GM13977 (cell line): ENCODE data around the gene COPS6.

ENCODE experiments used
- DNase-seq: peaks from one replicate; pipeline ENCODE4 v3.0.0; 2012; ENCODE audit warnings: low spot score
- in situ Hi-C: fragments of 300-500 bp; cut with MboI; formaldehyde crosslinking; loops from one replicate; pipeline ENCODE4 v1.12.0; 2022; ENCODE audit warnings: low sequenced_read_pairs, low pct_unique_long_range_greater_than_20kb, mixed read lengths, inconsistent platforms; ENCODE audit not compliant: unreplicated experiment
- TF ChIP-seq, protein P1 (sequence below): IDR thresholded peaks from 2 replicates; pipeline ENCODE4 v1.5.1; 2012; ENCODE audit warnings: mild to moderate bottlenecking, control low read depth; ENCODE audit not compliant: insufficient read depth; ENCODE audit errors: extremely low read depth, missing control alignments

COPS6 gene

DNA sequence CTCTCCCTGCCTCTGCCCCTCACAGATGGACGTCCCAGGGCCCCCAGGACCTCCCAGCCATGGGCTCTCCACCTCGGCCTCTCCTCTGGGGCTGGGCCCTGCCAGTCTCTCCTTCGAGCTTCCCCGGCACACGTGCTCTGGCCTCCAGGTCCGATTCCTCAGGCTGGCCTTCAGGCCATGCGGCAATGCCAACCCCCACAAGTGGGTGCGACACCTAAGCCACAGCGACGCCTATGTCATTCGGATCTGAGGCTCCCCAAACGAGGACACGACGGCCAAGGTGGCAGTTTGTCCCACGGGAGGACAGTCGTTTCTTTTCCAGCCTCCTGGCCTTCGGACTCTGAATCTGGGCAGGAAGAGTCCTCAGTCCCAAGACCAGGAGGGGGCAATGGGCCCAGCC is 17.9 kb downstream of the COPS6 start:
- TF ChIP-seq, protein P1, sequence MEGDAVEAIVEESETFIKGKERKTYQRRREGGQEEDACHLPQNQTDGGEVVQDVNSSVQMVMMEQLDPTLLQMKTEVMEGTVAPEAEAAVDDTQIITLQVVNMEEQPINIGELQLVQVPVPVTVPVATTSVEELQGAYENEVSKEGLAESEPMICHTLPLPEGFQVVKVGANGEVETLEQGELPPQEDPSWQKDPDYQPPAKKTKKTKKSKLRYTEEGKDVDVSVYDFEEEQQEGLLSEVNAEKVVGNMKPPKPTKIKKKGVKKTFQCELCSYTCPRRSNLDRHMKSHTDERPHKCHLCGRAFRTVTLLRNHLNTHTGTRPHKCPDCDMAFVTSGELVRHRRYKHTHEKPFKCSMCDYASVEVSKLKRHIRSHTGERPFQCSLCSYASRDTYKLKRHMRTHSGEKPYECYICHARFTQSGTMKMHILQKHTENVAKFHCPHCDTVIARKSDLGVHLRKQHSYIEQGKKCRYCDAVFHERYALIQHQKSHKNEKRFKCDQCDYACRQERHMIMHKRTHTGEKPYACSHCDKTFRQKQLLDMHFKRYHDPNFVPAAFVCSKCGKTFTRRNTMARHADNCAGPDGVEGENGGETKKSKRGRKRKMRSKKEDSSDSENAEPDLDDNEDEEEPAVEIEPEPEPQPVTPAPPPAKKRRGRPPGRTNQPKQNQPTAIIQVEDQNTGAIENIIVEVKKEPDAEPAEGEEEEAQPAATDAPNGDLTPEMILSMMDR, result no peak
- in situ Hi-C loops, result no loop called here

DNA sequence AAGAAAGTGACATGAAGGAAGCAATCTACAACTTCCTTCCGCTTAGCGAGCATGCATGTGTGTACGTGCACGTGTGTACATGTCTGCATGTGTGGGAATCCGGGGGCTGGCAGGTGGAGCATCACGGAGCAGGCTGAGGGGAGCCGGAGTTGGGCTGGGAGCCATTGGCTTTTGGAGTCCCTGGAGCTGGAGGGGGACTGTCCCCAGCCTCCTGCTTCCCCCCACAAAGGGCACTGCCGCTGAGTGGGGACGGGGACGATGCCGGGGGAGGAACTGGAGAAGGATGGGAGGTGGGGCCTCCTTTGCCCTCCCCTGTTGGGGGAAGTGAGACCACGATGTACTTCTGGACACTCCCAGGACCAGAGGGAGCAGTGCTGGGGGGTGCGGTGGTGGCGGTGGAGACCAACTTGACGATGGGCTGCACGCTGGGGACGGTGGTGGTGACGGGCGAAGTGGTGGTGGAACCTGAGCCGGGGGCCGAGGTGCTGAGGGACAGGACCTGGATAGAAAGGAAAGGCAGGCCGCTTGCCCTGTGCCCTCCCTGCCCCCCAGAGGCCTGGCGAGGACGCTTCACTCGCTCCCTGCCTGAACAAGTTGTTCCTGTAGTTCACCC is 18.5 kb downstream of the COPS6 start:
- TF ChIP-seq, protein P1, result no peak
- DNase-seq, result no peak
- in situ Hi-C loops, result no loop called here

More for the DNA sequence above, 17.9 kb downstream of the COPS6 start:
- no peak for DNase-seq

DNA sequence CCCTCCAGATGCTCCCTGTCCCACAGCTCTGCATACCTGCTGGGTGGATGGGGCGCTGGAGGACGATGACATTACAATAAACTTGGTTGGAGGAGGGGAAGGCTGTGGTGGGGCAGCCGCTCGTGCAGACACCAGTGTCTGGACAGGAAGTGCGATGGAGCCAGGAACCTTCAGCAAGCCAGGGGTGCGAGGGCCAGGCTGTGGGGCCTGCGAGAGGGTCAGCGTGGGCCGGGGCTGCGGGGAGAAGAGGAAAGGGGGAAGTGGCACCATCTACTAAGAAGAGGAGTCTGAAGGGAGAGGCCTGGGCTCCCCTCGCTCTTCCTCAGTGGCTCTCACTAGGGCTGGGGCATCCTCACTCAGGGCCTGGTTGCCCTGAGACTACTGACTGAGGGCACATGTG is 19.1 kb downstream of the COPS6 start:
- TF ChIP-seq, protein P1, result no peak
- in situ Hi-C loops, result no loop called here

DNA sequence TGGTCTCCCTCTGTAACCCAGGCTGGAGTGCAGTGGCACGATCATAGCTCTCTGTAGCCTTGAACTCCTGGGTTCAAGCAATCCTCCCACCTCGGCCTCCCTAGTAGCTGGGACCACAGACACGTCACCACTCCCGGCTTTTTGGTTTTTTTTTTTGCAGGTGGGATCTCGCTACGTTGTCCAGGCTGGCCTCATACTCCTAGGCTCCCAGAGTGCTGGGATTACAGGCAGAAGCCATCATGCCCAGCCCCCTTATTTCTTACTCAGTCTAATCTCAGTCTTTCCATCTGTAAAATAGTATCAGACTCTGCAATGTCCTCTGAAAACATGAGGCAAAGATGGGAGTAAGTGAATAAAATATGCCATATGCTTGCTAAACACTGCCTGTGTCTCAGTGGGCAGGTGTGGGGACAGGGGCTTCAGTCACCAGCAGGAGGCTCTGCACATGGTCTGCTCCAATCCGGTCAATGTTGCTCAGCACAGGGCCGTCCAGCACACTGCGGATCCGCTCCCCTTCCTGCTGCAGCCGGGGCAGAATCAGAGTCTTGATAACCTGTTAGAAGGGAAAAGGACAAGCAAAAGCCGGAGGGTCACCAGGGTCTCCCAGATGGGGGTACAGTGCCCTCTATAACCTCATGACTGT is 20.9 kb downstream of the COPS6 start:
- TF ChIP-seq, protein P1, result no peak
- in situ Hi-C loops, result no loop called here
- no peak for DNase-seq

More for the DNA sequence above, 19.1 kb downstream of the COPS6 start:
- no peak for DNase-seq

DNA sequence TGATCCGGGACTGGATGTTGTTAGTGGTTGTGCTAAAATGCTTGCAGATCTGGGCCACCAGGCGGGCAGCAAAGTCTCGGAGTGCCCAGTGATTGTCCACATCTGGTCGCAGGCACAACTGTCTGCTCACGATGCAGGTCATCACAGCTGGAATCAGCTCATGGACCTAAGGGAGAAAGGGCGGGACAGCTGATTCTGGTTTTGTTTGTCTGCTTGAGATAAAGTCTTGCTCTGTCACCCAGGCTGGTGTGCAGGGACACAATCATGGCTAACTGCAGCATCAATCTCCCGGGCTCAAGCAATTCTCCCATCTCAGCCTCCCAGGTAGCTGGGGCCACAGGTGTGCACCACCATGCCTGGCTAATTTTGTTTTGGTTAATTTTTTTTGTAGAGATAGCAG is 22.4 kb downstream of the COPS6 start:
- in situ Hi-C loops, result no loop called here
- TF ChIP-seq, protein P1, result no peak
- DNase-seq, result no peak

DNA sequence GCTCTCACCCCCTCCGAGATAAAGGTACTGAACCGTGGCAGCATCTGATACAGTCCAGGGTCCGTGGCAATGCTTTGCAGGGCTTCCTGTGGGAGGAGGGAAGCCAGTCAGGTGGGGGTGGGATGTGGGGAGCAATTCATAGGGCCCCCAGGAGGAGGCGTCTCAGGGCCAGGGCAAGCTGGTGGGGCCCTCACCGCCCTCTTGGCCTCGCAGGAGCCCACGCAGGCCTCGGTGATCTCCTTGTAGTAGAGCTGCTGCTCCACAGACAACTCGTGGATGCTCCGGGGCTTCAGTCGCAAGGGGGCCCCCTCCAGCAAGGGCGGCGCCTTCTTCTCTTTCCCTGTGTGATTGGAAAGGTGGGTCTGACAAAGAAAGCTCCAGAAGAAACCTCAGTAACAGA is 23.1 kb downstream of the COPS6 start:
- no peak for DNase-seq

More for the DNA sequence above, 23.1 kb downstream of the COPS6 start:
- TF ChIP-seq, protein P1, result no peak
- in situ Hi-C loops, result no loop called here
